Rectal smooth muscle tissue (tissue), 1 donor: Measurements from ENCODE around the gene GPR52.

ENCODE experiments used
- H3K27ac ChIP-seq: one replicate; pipeline ENCODE4 v1.7.0; 2013; ENCODE audit warnings: low read depth, low read length, inconsistent platforms
- H3K27me3 ChIP-seq: one replicate; pipeline ENCODE4 v1.7.0; 2013; ENCODE audit warnings: low read length; ENCODE audit not compliant: control insufficient read depth, insufficient read depth
- H3K36me3 ChIP-seq: one replicate; pipeline ENCODE4 v1.7.0; 2013; ENCODE audit warnings: low read length; ENCODE audit not compliant: control insufficient read depth, insufficient read depth
- H3K4me1 ChIP-seq: one replicate; pipeline ENCODE4 v1.7.0; 2013; ENCODE audit warnings: low read length; ENCODE audit not compliant: control insufficient read depth, insufficient read depth
- H3K4me3 ChIP-seq: one replicate; pipeline ENCODE4 v1.7.0; 2013; ENCODE audit warnings: low read length
- H3K9ac ChIP-seq: one replicate; pipeline ENCODE4 v1.7.0; 2013; ENCODE audit warnings: low read length

The GPR52 gene

DNA sequence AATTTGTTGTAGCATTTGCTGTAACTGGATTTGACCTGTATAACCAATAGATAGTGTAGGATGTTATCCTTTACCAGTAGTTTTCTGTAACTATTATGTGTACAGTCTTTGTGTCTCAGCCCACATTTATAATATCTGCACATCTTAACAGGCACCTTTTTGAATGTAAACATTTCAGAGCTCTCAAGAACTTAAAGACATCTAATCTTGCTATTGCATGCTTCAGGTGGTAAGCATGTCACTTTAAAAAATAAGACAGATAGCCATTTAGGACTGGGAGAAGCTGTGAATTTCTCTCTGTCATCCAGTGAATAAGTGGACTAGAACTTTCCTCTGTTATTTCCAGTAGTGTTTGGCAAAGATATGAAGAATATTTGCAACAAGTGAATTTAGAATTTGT, 22.6 kb upstream of the GPR52 start:
- Histone ChIP-seq H3K27ac (no peak overlapping the region), H3K36me3 (no peaks in the 10 kb centered on the region), H3K27me3 (no peaks in the 10 kb centered on the region)

DNA sequence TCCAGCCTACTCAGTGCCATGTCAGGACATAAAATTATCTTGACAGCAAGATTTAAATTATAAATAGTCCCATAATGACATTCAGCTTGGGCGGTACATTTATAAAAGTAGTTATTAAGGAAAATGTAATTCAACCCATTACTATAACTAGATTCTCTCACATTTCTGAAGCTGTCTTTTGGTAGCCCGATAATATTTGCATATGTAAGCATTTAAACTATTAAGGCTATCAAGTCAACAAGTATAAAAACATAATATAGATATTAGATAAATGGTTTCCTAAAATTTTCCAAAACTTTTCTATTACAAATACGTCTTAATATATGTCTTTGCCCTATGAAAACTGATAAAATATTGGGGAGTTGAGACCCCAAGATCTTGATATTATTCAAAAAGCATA, 21.6 kb upstream of the GPR52 start:
- Histone ChIP-seq H3K36me3 (no peaks in the 10 kb centered on the region), H3K27ac (no peak overlapping the region), H3K4me1 (no peaks in the 10 kb centered on the region), H3K27me3 (no peaks in the 10 kb centered on the region), H3K4me3 (no peak overlapping the region), H3K9ac (no peak overlapping the region)

More for the DNA sequence above, 22.6 kb upstream of the GPR52 start:
- no peak overlapping the region for H3K4me3 ChIP-seq
- H3K4me1 ChIP-seq = no peaks in the 10 kb centered on the region
- no peak overlapping the region for H3K9ac ChIP-seq

DNA sequence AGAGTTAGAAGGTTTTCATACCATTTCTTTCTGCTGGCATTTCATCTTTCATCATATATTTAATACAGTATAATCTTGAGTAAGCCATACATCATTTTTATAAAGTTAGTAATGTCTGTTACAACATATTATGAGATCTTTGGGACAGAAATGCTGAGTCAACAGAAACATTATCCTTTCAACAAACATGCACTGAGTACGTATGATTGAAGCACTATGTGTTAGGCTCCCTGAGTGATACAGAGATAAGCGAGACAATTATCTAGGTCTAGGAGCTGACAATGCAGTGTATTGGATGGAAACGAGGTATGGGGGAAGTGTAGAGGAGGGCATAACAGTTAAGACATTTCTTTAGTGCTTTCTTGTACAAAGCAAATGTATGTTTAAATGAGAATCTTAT, 19.7 kb upstream of the GPR52 start:
- H3K27ac ChIP-seq = no peak overlapping the region
- no peak overlapping the region for H3K9ac ChIP-seq
- no peak overlapping the region for H3K4me3 ChIP-seq
- no peaks in the 10 kb centered on the region for H3K4me1 ChIP-seq
- H3K36me3 ChIP-seq = no peaks in the 10 kb centered on the region
- no peaks in the 10 kb centered on the region for H3K27me3 ChIP-seq

DNA sequence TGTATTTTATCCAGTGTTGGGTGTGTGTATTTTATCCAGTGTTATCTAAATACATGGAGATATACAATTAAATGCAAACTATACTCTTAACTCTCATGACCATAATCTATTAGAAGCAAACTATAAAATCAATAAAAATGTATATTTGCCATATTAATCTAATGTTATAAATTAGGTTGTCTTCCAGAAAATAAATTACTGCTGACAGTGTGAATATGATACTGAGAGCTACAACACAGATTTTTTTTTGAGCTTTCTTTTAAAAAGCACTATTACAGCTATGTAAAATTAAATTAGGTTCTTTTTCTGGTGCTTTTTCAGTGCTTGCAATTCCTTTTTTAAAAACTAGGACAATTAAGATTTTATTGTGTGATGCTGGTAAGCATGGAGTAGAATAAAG, 19.0 kb upstream of the GPR52 start:
- Histone ChIP-seq H3K4me3 (no peak overlapping the region), H3K27me3 (no peaks in the 10 kb centered on the region), H3K27ac (no peak overlapping the region), H3K36me3 (no peaks in the 10 kb centered on the region), H3K9ac (no peak overlapping the region), H3K4me1 (no peaks in the 10 kb centered on the region)

DNA sequence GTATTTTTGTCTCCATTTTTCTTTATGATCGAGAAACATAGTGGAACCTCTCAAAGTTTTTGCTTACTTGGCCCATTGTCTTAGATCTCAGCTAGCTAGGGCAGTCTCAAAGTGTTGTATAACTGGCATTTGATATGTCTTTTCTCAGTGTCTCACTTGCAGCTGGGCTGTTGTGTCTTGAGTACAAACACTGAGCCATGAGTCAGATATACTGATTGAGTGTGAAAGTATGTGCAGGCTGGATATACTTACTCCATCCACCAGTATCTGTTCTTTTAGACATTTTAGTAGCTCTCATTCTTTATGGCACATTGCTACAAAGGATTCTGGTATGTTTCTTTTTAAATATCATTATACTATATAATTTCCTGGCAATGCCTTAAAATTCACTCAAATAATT, 14.3 kb upstream of the GPR52 start:
- H3K27me3 ChIP-seq = no peaks in the 10 kb centered on the region
- no peak overlapping the region for H3K4me3 ChIP-seq
- no peak overlapping the region for H3K9ac ChIP-seq
- no peaks in the 10 kb centered on the region for H3K36me3 ChIP-seq
- H3K27ac ChIP-seq = no peak overlapping the region
- H3K4me1 ChIP-seq = no peaks in the 10 kb centered on the region

DNA sequence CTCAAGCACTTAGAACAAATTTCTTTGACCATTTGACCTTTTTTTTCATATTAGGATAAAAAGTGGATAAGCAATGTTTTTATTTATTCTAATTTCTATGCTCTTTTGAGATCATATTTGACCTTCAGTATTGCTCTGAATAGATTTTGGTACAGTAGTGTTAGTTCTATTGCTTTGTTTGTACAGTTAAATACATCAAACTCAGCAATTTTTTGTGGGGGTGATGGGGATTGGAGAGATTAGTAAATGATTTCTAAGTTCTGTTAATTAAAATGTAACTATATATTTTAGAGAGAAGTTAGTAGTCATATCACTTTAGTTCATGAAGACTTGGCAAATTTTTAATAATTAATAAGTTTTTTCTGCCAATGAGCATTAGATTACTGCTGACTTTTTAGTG, 2.4 kb upstream of the GPR52 start:
- H3K27ac ChIP-seq = no peak overlapping the region
- H3K9ac ChIP-seq = no peak overlapping the region
- H3K27me3 ChIP-seq = no peaks in the 10 kb centered on the region
- no peaks in the 10 kb centered on the region for H3K36me3 ChIP-seq
- H3K4me1 ChIP-seq = no peaks in the 10 kb centered on the region
- no peak overlapping the region for H3K4me3 ChIP-seq

DNA sequence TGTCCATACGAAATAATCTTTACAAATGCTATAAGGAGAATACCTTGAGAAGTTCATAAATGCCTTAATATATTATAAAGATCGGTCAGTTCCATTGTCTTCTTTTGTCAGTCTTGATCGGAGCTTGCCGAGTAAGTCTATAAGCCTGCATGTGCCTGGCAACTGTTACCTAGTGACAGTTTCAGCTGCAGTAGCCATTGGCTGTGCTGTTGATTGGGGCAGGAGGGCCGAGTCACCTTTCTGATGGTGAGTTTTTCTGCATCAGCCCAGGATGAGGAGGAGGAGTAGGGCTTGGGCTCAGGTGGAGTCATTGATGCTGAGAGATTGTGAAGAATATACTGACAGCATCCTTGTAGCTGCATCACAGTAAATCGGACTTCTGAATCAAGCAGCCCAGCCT, 1.9 kb upstream of the GPR52 start:
- H3K4me1 ChIP-seq = no peaks in the 10 kb centered on the region
- H3K27ac ChIP-seq = no peak overlapping the region
- no peak overlapping the region for H3K4me3 ChIP-seq
- no peaks in the 10 kb centered on the region for H3K27me3 ChIP-seq
- H3K36me3 ChIP-seq = no peaks in the 10 kb centered on the region
- H3K9ac ChIP-seq = no peak overlapping the region

DNA sequence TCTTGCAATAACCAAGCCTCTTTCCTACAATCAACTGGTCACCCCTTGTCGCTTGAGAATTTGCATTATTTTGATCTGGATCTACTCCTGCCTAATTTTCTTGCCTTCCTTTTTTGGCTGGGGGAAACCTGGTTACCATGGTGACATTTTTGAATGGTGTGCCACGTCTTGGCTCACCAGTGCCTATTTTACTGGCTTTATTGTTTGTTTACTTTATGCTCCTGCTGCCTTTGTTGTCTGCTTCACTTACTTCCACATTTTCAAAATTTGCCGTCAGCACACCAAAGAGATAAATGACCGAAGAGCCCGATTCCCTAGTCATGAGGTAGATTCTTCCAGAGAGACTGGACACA, 743 bp downstream of the GPR52 start:
- no peak overlapping the region for H3K27ac ChIP-seq

DNA sequence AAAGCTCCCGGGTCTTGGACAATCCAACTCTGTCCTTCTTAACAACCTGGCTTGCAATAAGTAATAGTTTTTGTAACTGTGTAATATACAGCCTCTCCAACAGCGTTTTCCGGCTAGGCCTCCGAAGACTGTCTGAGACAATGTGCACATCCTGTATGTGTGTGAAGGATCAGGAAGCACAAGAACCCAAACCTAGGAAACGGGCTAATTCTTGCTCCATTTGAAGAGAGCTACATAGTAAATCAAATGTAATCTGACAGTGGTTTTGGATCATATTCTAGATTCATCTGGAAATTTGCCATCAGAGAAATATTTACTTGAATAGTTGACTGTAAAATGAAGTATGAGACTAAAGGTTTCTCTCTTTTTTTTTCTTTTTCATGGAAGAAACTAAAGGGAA, 1.2 kb downstream of the GPR52 start:
- no peak overlapping the region for H3K27ac ChIP-seq
- no peaks in the 10 kb centered on the region for H3K36me3 ChIP-seq
- H3K4me1 ChIP-seq = no peaks in the 10 kb centered on the region
- no peaks in the 10 kb centered on the region for H3K27me3 ChIP-seq
- H3K9ac ChIP-seq = no peak overlapping the region
- no peak overlapping the region for H3K4me3 ChIP-seq

More for the DNA sequence above, 743 bp downstream of the GPR52 start:
- Histone ChIP-seq H3K36me3 (no peaks in the 10 kb centered on the region), H3K4me3 (no peak overlapping the region), H3K27me3 (no peaks in the 10 kb centered on the region), H3K4me1 (no peaks in the 10 kb centered on the region), H3K9ac (no peak overlapping the region)

DNA sequence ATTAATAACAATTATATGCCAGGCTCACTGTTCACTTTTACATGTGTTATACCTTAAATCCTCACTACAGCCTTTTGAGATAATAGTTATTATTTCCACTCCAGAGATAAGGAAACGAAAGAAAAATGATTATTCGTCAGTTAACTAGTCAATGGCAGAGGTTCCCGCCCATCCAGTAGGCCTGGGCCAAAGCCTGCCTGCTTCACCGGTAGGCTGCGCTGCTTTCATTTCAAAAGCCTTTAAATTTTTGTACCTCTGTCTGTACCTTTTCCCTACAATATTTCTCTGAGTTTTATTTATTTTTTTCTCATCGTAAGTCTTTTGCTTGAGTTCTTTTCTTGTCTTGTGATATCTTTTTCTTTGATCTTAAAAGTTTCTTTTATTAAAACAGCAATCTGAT, 3.6 kb downstream of the GPR52 start:
- no peaks in the 10 kb centered on the region for H3K36me3 ChIP-seq
- no peak overlapping the region for H3K9ac ChIP-seq
- H3K4me3 ChIP-seq = no peak overlapping the region
- H3K27ac ChIP-seq = no peak overlapping the region
- no peaks in the 10 kb centered on the region for H3K4me1 ChIP-seq
- no peaks in the 10 kb centered on the region for H3K27me3 ChIP-seq

DNA sequence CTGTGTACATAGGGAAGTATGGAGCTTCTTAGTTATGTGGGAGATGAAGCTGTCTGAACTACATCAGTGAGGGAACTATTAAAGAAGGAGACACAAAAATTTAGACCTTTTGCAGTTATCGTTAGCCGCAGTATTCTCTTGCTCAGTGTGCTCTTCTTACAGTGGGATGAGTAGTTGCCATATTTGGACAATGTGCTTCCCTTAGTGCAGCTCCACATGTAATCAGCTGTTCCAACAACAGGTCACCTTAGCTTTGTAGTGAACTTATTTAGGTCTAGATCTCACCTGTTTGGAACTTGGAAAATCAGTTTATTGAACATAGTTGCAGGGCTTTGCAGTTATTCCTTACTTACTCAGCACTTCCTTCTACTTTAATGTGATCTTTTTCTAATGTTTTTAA, 18.1 kb downstream of the GPR52 start:
- H3K9ac ChIP-seq = no peak overlapping the region
- no peaks in the 10 kb centered on the region for H3K27me3 ChIP-seq
- H3K4me1 ChIP-seq = no peaks in the 10 kb centered on the region
- no peak overlapping the region for H3K27ac ChIP-seq
- H3K4me3 ChIP-seq = no peak overlapping the region
- H3K36me3 ChIP-seq = no peaks in the 10 kb centered on the region

DNA sequence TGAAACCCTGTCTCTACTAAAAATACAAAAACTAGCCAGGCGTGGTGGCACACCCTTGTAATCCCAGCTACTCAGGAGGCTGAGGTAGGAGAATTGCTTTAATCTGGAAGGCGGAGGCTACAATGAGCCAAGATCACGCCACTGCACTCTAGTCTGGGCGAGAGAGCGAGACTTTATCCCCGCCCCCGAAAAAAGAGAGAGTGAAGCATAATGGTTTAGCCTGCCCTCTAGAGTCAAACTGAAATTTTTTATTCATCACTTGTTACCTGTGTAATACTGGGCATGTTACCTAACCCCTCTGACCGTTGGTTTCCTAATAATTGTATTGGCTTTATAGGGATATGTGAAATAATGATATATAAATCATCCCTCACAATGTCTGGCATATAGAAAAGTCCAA, 18.8 kb downstream of the GPR52 start:
- H3K4me3 ChIP-seq = no peak overlapping the region
- no peaks in the 10 kb centered on the region for H3K27me3 ChIP-seq
- H3K27ac ChIP-seq = no peak overlapping the region
- H3K4me1 ChIP-seq = no peaks in the 10 kb centered on the region
- no peaks in the 10 kb centered on the region for H3K36me3 ChIP-seq
- no peak overlapping the region for H3K9ac ChIP-seq

DNA sequence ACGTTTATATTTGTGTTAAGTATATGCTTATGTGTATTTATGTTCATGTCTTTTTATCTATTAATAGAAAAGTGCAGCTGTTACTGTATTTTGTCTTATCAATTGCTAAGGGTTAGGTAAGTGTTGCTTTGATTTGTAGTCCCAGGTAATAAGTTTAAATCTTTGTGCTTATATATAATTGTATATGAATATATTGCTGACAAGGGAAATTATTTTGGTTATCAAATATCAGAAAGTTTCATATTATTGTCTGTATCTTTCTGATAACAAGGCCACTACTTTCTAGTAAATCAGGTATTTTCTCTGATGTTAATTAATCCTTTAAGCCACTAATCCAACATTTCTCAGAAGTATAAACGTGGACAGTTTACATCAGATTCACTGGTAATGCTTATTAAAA, 21.3 kb downstream of the GPR52 start:
- H3K9ac ChIP-seq = no peak overlapping the region
- H3K27ac ChIP-seq = no peak overlapping the region
- H3K27me3 ChIP-seq = no peaks in the 10 kb centered on the region
- no peaks in the 10 kb centered on the region for H3K36me3 ChIP-seq
- H3K4me3 ChIP-seq = no peak overlapping the region
- no peaks in the 10 kb centered on the region for H3K4me1 ChIP-seq

DNA sequence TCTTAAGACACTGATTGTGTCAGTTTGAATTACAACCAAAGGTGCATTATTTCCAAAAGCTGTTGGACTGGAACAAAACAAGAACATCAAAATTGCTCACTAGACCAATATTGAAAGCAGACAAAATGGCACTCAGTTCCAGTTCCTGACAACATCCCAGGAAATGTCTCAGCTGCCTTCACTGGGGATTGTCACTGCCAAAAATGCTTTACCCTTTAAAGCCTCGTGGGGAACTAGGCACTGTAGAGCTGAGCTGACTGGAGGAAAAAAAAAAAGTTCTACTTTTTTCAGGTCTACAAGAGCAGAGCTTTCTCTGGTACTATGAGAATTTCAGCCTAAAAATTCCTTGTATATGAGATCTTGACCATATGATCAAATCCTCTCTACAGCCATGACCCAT, 21.9 kb downstream of the GPR52 start:
- Histone ChIP-seq H3K27me3 (no peaks in the 10 kb centered on the region), H3K4me3 (no peak overlapping the region), H3K9ac (no peak overlapping the region), H3K4me1 (no peaks in the 10 kb centered on the region), H3K27ac (no peak overlapping the region), H3K36me3 (no peaks in the 10 kb centered on the region)
